GM19351 (cell line): ENCODE results near the gene CCNL2.

Experiments
- ATAC-seq: cut with Tn5 transposase; IDR thresholded peaks from one replicate; pipeline ENCODE4 v1.9.1; 2021; ENCODE audit warnings: mild to moderate bottlenecking, moderate library complexity; ENCODE audit not compliant: unreplicated experiment

The CCNL2 gene

GRCh38 chr1:1346501-1346890, 52.6 kb downstream of the CCNL2 start:
- no peak for ATAC-seq

GRCh38 chr1:1345860-1346500, 53.2 kb downstream of the CCNL2 start:
- ATAC-seq, result no peak

- no peak for ATAC-seq
Observed at GRCh38 chr1:1345384-1345783, 53.8 kb downstream of the CCNL2 start.

GRCh38 chr1:1344655-1345361, 54.3 kb downstream of the CCNL2 start:
- no peak for ATAC-seq

- ATAC-seq, result no peak
Observed at GRCh38 chr1:1343811-1344421, 55.2 kb downstream of the CCNL2 start.

GRCh38 chr1:1342584-1343115, 56.5 kb downstream of the CCNL2 start:
- no peak for ATAC-seq

GRCh38 chr1:1342061-1342562, 57.0 kb downstream of the CCNL2 start:
- ATAC-seq, result no peak

GRCh38 chr1:1341549-1342021, 57.5 kb downstream of the CCNL2 start:
- no peak for ATAC-seq

GRCh38 chr1:1340791-1341548, 58.2 kb downstream of the CCNL2 start:
- no peak for ATAC-seq

GRCh38 chr1:1340185-1340584, 59.0 kb downstream of the CCNL2 start:
- no peak for ATAC-seq

GRCh38 chr1:1338278-1338677, 60.9 kb downstream of the CCNL2 start:
- ATAC-seq, result no peak

GRCh38 chr1:1337793-1338147, 61.4 kb downstream of the CCNL2 start:
- ATAC-seq, result no peak

GRCh38 chr1:1336931-1337792, 62.0 kb downstream of the CCNL2 start:
- ATAC-seq, result no peak

- no peak for ATAC-seq
Observed at GRCh38 chr1:1336446-1336845, 62.7 kb downstream of the CCNL2 start.

GRCh38 chr1:1335792-1336248, 63.3 kb downstream of the CCNL2 start:
- ATAC-seq, result no peak
